NCI-H1048 (cell line): ENCODE measurements around the gene RAPGEF2.
A peak's percentile ranks its signal among the peaks of the same experiment; 100 is the strongest.
"Not testable (repeated sequence)": the region's sequence is repeated elsewhere in the genome, so short reads cannot be mapped to it uniquely, and the experiment has no call there.

Experiments
- DNase-seq: peaks from one replicate; lab custom pipeline; 2025; lab: John Stamatoyannopoulos, UW

Gene RAPGEF2

GRCh38 chr4:159161436-159161835, 58.6 kb downstream of the RAPGEF2 start:
- DNase-seq, result not testable (repeated sequence)

- no peak for DNase-seq
These were observed 59.7 kb downstream of the RAPGEF2 start for GRCh38 chr4:159162576-159162975.

- no peak for DNase-seq
These were observed 60.6 kb downstream of the RAPGEF2 start for GRCh38 chr4:159163521-159163920.

GRCh38 chr4:159169404-159170302, 66.8 kb downstream of the RAPGEF2 start:
- no peak for DNase-seq

GRCh38 chr4:159171287-159171686, 68.4 kb downstream of the RAPGEF2 start:
- no peak for DNase-seq

- no peak for DNase-seq
These were observed 71.0 kb downstream of the RAPGEF2 start for GRCh38 chr4:159173886-159174285.

- DNase-seq, result no peak
These were observed 71.8 kb downstream of the RAPGEF2 start for GRCh38 chr4:159174645-159175084.

- DNase-seq, result peak; percentile 28
These were observed 72.5 kb downstream of the RAPGEF2 start for GRCh38 chr4:159175085-159175988.

GRCh38 chr4:159175989-159176375, 73.1 kb downstream of the RAPGEF2 start:
- no peak for DNase-seq

- no peak for DNase-seq
These were observed 74.6 kb downstream of the RAPGEF2 start for GRCh38 chr4:159177265-159178150.

GRCh38 chr4:159178151-159178546, 75.3 kb downstream of the RAPGEF2 start:
- no peak for DNase-seq

GRCh38 chr4:159178979-159179969, 76.4 kb downstream of the RAPGEF2 start:
- no peak for DNase-seq

- not testable (repeated sequence) for DNase-seq
These were observed 81.2 kb downstream of the RAPGEF2 start for GRCh38 chr4:159183885-159184605.

GRCh38 chr4:159185591-159186023, 82.7 kb downstream of the RAPGEF2 start:
- no peak for DNase-seq

GRCh38 chr4:159188646-159189045, 85.8 kb downstream of the RAPGEF2 start:
- no peak for DNase-seq

- DNase-seq, result no peak
These were observed 87.8 kb downstream of the RAPGEF2 start for GRCh38 chr4:159190651-159191050.

- DNase-seq, result no peak
These were observed 89.1 kb downstream of the RAPGEF2 start for GRCh38 chr4:159191989-159192388.

GRCh38 chr4:159193046-159193620, 90.3 kb downstream of the RAPGEF2 start:
- no peak for DNase-seq

- DNase-seq, result no peak
These were observed 92.5 kb downstream of the RAPGEF2 start for GRCh38 chr4:159195361-159195769.
